Tibial artery (tissue), 4 donors: ENCODE data around the gene BFAR.

ENCODE experiments used
- DNase-seq, 2 donors: peaks; one replicate each; pipeline ENCODE4 v3.0.0-alpha.2; 2019
- H3K27ac ChIP-seq, 2 donors: fragments of 200-600 bp; sonication (generic) in 1 of 2; 1 replicate in 1 of 2; 2 replicates in 1 of 2; pipeline ENCODE4 v1.5.1; 2018 to 2019; ENCODE audit warnings: mild to moderate bottlenecking in 1 of 2
- H3K27me3 ChIP-seq, 2 donors: fragments of 200-600 bp; sonication (generic) in 1 of 2; one replicate each; pipeline versions ENCODE4 v1.5.1 to v1.6.0; 2016 to 2019
- H3K36me3 ChIP-seq, 3 donors: fragments of 200-600 bp; sonication (generic) in 2 of 3; one replicate each; pipeline ENCODE4 v1.5.1; 2016 to 2019; ENCODE audit warnings: mild to moderate bottlenecking in 2 of 3
- H3K4me1 ChIP-seq, 4 donors: fragments of 200-600 bp; sonication (generic) in 2 of 4; 1 replicate in 3 of 4; 2 replicates in 1 of 4; pipeline ENCODE4 v1.5.1; 2016 to 2019
- H3K4me3 ChIP-seq, 2 donors: fragments of 200-600 bp; sonication (generic) in 1 of 2; 1 replicate in 1 of 2; 2 replicates in 1 of 2; pipeline ENCODE4 v1.5.1; 2018 to 2019; ENCODE audit warnings: mild to moderate bottlenecking in 2 of 2
- H3K9me3 ChIP-seq, 3 donors: fragments of 200-600 bp; sonication (generic) in 1 of 3; one replicate each; pipeline ENCODE4 v1.5.1; 2016 to 2019
- intact Hi-C: fragments of 100-400 bp; cut with DNase I; formaldehyde crosslinking; loops from one replicate; pipeline ENCODE4 v1.15.0; 2023; ENCODE audit warnings: low total_unique reads
- TF ChIP-seq, protein P1 (sequence below), 2 experiments: fragments of 200-600 bp in 1 of 2; fragments of 450-650 bp in 1 of 2; IDR thresholded peaks; one replicate each; pipeline ENCODE4 v1.5.1; 2017 to 2019; ENCODE audit warnings: antibody characterized with exemption in 2 of 2, mild to moderate bottlenecking in 1 of 2, moderate library complexity in 1 of 2

BFAR gene

DNA sequence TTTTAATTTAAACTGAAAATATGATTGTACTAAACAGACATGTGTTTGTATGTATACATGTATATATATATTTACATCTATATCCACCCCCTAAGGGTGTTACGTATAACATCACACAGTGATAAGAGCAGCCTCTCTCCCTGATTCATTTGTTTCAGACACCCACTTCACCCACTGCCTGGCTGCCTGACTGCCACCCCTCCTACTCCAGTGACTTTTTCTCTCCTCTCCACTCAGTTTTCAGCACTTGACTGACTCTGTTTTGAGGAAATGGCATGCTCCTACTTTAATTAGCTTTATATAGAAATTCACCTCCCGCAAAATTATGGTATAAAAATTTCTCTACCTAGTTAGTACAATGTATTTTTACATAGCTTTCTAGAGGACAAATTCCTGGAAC, 20.0 kb downstream of the BFAR start:
- H3K4me3 ChIP-seq, result no peak overlapping the region
- no peak overlapping the region for H3K27ac ChIP-seq
- no peaks in the 10 kb centered on the region for H3K9me3 ChIP-seq
- peaks cover 81 to 95% (median 82%) of the 10 kb centered on the region in 3 donors for H3K36me3 ChIP-seq
- H3K4me1 ChIP-seq, result no peaks in the 10 kb centered on the region
- intact Hi-C loops, result no loop called here
- TF ChIP-seq, protein P1, sequence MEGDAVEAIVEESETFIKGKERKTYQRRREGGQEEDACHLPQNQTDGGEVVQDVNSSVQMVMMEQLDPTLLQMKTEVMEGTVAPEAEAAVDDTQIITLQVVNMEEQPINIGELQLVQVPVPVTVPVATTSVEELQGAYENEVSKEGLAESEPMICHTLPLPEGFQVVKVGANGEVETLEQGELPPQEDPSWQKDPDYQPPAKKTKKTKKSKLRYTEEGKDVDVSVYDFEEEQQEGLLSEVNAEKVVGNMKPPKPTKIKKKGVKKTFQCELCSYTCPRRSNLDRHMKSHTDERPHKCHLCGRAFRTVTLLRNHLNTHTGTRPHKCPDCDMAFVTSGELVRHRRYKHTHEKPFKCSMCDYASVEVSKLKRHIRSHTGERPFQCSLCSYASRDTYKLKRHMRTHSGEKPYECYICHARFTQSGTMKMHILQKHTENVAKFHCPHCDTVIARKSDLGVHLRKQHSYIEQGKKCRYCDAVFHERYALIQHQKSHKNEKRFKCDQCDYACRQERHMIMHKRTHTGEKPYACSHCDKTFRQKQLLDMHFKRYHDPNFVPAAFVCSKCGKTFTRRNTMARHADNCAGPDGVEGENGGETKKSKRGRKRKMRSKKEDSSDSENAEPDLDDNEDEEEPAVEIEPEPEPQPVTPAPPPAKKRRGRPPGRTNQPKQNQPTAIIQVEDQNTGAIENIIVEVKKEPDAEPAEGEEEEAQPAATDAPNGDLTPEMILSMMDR (IDR thresholded peaks at IDR 0.05), result no peak
- no peak for DNase-seq
- H3K27me3 ChIP-seq, result no peaks in the 10 kb centered on the region

DNA sequence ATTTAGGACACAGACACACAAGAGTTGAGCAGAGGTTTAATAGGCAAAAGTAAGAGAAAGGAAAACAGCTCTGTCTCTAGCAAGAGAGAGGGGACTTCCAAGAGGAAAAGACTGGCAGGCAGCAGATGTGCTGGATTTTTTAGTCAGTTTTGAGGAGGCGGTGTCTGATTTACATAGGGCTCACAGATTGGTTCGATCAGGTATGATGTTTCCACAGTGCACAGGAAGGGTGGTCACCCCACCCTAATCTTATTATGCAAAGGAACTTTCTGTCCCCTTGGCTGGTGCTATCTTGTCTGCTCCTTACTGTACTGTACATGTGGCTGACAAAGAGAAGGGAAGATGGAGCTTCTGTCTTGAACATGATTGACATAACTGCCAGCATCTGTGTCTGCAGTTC, 25.3 kb downstream of the BFAR start:
- no peak for DNase-seq
- intact Hi-C loops, result no loop called here
- H3K36me3 ChIP-seq, result peaks cover 77 to 93% (median 77%) of the 10 kb centered on the region in 3 donors
- no peak overlapping the region for H3K27ac ChIP-seq
- H3K27me3 ChIP-seq, result no peaks in the 10 kb centered on the region
- TF ChIP-seq, protein P1 (IDR thresholded peaks at IDR 0.05), result no peak
- no peaks in the 10 kb centered on the region for H3K4me1 ChIP-seq
- H3K4me3 ChIP-seq, result no peak overlapping the region
- H3K9me3 ChIP-seq, result no peaks in the 10 kb centered on the region

DNA sequence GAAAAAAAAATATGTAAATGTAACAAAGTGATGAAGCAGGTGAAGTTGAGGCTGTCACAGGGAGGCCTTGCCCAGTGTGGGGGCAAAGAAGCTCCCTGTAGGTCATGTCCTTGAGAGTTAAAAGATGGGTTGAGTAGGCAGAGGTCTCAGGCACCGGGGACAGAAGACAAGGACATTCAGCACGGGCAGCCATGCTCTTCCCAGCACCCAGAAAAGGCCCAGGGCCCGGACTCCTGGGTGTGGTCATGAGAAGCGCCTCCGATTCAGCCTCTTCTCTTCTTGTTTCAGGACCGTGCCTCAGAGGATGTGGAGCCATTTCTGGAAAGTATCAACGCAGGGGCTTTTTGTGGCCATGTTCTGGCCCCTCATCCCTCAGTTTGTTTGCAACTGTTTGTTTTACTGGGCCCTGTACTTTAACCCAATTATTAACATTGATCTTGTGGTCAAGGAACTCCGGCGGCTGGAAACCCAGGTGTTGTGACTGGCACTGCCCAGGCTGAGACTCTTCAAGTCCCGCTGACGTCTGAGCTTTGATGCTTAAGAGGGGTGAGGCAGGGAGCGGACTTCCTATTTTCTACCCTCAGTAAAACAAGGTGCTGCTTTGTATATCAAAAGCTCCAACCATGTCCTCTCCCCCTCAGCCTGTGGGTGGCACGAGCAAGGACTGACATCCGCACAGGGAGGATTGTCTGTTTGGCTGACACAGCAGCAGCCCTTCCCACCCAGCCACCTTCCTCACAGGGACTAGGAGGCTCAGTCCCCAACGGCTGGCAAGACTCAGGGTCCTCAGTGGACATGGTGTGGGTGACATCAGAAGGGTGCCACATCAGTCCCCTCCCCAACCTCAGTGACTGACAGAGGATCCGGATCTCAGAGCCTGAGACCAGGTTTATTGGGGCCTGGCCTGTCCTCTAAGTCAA, 34.9 kb downstream of the BFAR start:
- no peak overlapping the region for H3K4me3 ChIP-seq
- TF ChIP-seq, protein P1 (IDR thresholded peaks at IDR 0.05), result no peak
- H3K27me3 ChIP-seq, result no peaks in the 10 kb centered on the region
- no peak overlapping the region for H3K27ac ChIP-seq
- no peaks in the 10 kb centered on the region for H3K4me1 ChIP-seq
- no peaks in the 10 kb centered on the region for H3K9me3 ChIP-seq
- H3K36me3 ChIP-seq, result peaks cover 60 to 74% (median 61%) of the 10 kb centered on the region in 3 donors
- intact Hi-C loops, result no loop called here
- no peak for DNase-seq

DNA sequence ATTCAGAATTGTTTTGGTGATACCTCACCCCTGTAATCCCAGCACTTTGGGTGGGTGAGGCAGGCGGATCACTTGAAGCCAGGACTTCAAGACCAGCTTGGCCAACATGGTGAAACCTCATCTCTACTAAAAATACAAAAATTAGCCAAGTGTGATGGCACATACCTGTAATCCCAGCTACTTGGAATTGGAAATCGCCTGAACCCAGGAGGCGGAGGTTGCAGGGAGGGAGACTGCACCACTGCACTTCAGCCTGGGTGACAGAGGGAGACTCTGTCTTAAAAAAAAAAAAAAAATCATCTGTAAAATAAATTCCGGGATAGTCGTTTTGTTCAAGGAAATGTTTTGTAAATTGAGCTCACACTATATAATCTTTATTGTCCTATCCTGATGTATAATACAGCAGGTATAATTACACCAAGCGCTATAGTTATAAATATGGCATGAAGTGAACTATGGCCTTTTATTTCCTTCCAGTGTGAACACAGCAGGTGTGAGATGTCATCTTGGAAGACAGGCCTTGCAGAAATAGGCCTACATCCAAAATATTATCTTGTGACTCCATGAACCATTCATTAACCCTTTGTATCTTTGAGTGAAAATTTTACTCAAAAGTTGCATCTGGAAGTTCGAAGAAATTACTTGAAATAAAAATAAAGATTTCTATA, 35.9 kb downstream of the BFAR start:
- TF ChIP-seq, protein P1 (IDR thresholded peaks at IDR 0.05), result no peak
- no peak overlapping the region for H3K27ac ChIP-seq
- no peaks in the 10 kb centered on the region for H3K27me3 ChIP-seq
- H3K4me3 ChIP-seq, result no peak overlapping the region
- H3K4me1 ChIP-seq, result no peaks in the 10 kb centered on the region
- no peak for DNase-seq
- no peaks in the 10 kb centered on the region for H3K9me3 ChIP-seq
- H3K36me3 ChIP-seq, result peaks cover 50 to 63% (median 50%) of the 10 kb centered on the region in 3 donors
- intact Hi-C loops, result no loop called here

GRCh38 chr16:14669776-14670175, 37.0 kb downstream of the BFAR start:
- TF ChIP-seq, protein P1 (IDR thresholded peaks at IDR 0.05), result no peak
- no peaks in the 10 kb centered on the region for H3K27me3 ChIP-seq
- no peak overlapping the region for H3K4me3 ChIP-seq
- H3K9me3 ChIP-seq, result no peaks in the 10 kb centered on the region
- no peaks in the 10 kb centered on the region for H3K4me1 ChIP-seq
- intact Hi-C loops, result no loop called here
- no peak overlapping the region for H3K27ac ChIP-seq
- peaks cover 40 to 52% (median 40%) of the 10 kb centered on the region in 3 donors for H3K36me3 ChIP-seq
- no peak for DNase-seq
